Natural killer cell (primary cell): Measurements from ENCODE around the gene TAS2R16. TPM values are rescaled to one million over a fixed set of nuclear protein-coding genes. Genes with fewer than 3 reads are reported as not detected.

Experiments
- ATAC-seq, 3 donors: fragments of 150-1000 bp in 2 of 3; fragments of 200-7000 bp in 1 of 3; cut with Tn5 transposase; 1 replicate in 1 of 3; 2 replicates in 2 of 3; pipeline ENCODE4 v1.10.0; 2021; ENCODE audit warnings: mild to moderate bottlenecking in 2 of 3, moderate library complexity in 2 of 3
- DNase-seq, 2 donors: peaks; one replicate each; pipeline versions ENCODE4 v3.0.0 to v3.0.0-alpha.2; 2013 to 2021; ENCODE audit warnings: mixed read lengths in 1 of 2
- H3K27ac ChIP-seq: one replicate; pipeline ENCODE4 v1.5.1; 2013; ENCODE audit warnings: mild to moderate bottlenecking, low read length
- H3K27me3 ChIP-seq: one replicate; pipeline ENCODE4 v1.6.1; 2013; ENCODE audit warnings: low read length; ENCODE audit not compliant: control insufficient read depth, insufficient read depth
- H3K36me3 ChIP-seq: one replicate; pipeline ENCODE4 v1.6.1; 2013; ENCODE audit warnings: low read length; ENCODE audit not compliant: control insufficient read depth, insufficient read depth
- H3K4me1 ChIP-seq: one replicate; pipeline ENCODE4 v1.6.1; 2013; ENCODE audit warnings: low read length; ENCODE audit not compliant: control insufficient read depth, insufficient read depth
- H3K4me3 ChIP-seq: one replicate; pipeline ENCODE4 v1.5.1; 2013; ENCODE audit warnings: low read length
- H3K9me3 ChIP-seq: one replicate; pipeline ENCODE4 v1.6.1; 2013; ENCODE audit warnings: low read length; ENCODE audit not compliant: control insufficient read depth, insufficient read depth
- H3K27ac Mint-ChIP-seq, 2 donors: one replicate each; pipeline ENCODE4 v1.8.0; 2022; ENCODE audit warnings: mild to moderate bottlenecking in 2 of 2, mixed read lengths in 2 of 2, moderate library complexity in 1 of 2
- H3K27me3 Mint-ChIP-seq, 2 donors: one replicate each; pipeline ENCODE4 v1.8.0; 2022; ENCODE audit warnings: low read depth in 2 of 2, mixed read lengths in 2 of 2
- H3K36me3 Mint-ChIP-seq: one replicate; pipeline ENCODE4 v1.8.0; 2022; ENCODE audit warnings: mixed read lengths
- H3K4me1 Mint-ChIP-seq, 2 donors: one replicate each; pipeline ENCODE4 v1.8.0; 2022; ENCODE audit warnings: mixed read lengths in 2 of 2
- H3K4me3 Mint-ChIP-seq: one replicate; pipeline ENCODE4 v1.8.0; 2022; ENCODE audit warnings: mild to moderate bottlenecking, moderate library complexity, mixed read lengths
- H3K9me3 Mint-ChIP-seq, 2 donors: one replicate each; pipeline ENCODE4 v1.8.0; 2022; ENCODE audit warnings: mixed read lengths in 2 of 2
- WGBS: methylation state at CpG from one replicate; pipeline ENCODE4 v1.1.7; 2013; ENCODE audit warnings: missing lambda C conversion rate; ENCODE audit not compliant: insufficient coverage; 5-methylcytosine and 5-hydroxymethylcytosine counted together
- intact Hi-C: fragments of 100-400 bp; cut with micrococcal nuclease; formaldehyde crosslinking; loops from one replicate; pipeline ENCODE4 v1.14.2; 2022
- total RNA-seq, 4 donors: library from RNA; stranded (reverse); fragments of 120-200 nt in 1 of 4; gene quantifications; one replicate each; pipeline versions ENCODE4 v1.2.3 to v1.2.4, GENCODE V29; 2013 to 2022
- TF ChIP-seq, protein P1 (sequence below): fragments of 200-600 bp; IDR thresholded peaks from one replicate; pipeline ENCODE4 v1.8.0; 2022; ENCODE audit warnings: antibody characterized with exemption

Gene TAS2R16
- not detected for total RNA-seq
- not detected for total RNA-seq (2013)

GRCh38 chr7:122995600-122995999 is at the start of gene TAS2R16:
TSS of gene TAS2R16 (minus strand) at chr7:122995700. CDS start at chr7:122995634, 66 bp downstream.
- intact Hi-C loops, result no loop called here
- Histone ChIP-seq H3K4me1 (no peaks in the 10 kb centered on the region), H3K27ac (no peak within 1 kb of the TSS), H3K9me3 (no peaks in the 10 kb centered on the region), H3K36me3 (no peaks in the 10 kb centered on the region), H3K4me3 (no peak within 1 kb of the TSS), H3K27me3 (no peaks in the 10 kb centered on the region)
- DNase-seq, result no peak
- Mint-ChIP-seq H3K9me3 (peaks cover 19 to 25% of the 10 kb centered on the region in 2 donors), H3K4me3 (no peak within 1 kb of the TSS), H3K36me3 (no peaks in the 10 kb centered on the region), H3K27ac (no peak within 1 kb of the TSS), H3K27me3 (no peaks in the 10 kb centered on the region), H3K4me1 (no peaks in the 10 kb centered on the region)
- TF ChIP-seq, protein P1, sequence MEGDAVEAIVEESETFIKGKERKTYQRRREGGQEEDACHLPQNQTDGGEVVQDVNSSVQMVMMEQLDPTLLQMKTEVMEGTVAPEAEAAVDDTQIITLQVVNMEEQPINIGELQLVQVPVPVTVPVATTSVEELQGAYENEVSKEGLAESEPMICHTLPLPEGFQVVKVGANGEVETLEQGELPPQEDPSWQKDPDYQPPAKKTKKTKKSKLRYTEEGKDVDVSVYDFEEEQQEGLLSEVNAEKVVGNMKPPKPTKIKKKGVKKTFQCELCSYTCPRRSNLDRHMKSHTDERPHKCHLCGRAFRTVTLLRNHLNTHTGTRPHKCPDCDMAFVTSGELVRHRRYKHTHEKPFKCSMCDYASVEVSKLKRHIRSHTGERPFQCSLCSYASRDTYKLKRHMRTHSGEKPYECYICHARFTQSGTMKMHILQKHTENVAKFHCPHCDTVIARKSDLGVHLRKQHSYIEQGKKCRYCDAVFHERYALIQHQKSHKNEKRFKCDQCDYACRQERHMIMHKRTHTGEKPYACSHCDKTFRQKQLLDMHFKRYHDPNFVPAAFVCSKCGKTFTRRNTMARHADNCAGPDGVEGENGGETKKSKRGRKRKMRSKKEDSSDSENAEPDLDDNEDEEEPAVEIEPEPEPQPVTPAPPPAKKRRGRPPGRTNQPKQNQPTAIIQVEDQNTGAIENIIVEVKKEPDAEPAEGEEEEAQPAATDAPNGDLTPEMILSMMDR, result no peak
- ATAC-seq, result no peak

DNA sequence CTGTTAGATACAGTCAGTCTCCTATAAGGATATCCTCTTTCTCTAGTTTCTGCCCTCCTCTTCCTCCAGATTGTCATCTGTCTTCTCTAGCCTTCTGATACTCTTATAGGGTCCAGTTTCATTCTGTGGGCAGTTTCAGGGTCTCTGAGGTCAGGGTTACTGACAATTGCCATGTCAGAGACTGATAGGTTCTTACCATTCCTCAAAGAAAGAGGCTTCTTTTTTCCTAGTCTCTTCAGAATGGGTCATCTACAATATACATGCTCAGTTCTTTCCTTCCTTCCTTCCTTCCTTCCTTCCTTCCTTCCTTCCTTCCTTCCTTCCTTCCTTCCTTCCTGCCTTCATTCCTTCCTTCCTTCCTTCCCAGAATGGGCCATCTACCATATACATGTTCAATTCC is 48.1 kb upstream of the TAS2R16 start:
- Mint-ChIP-seq H3K4me1 (no peaks in the 10 kb centered on the region), H3K27ac (no peak overlapping the region), H3K4me3 (no peak overlapping the region), H3K9me3 (peaks cover 14 to 21% of the 10 kb centered on the region in 2 donors), H3K36me3 (no peaks in the 10 kb centered on the region), H3K27me3 (no peaks in the 10 kb centered on the region)
- no peak for DNase-seq
- ATAC-seq, result no peak
- Histone ChIP-seq H3K36me3 (no peaks in the 10 kb centered on the region), H3K4me1 (no peaks in the 10 kb centered on the region), H3K9me3 (no peaks in the 10 kb centered on the region), H3K4me3 (no peak overlapping the region), H3K27me3 (no peaks in the 10 kb centered on the region), H3K27ac (no peak overlapping the region)
- TF ChIP-seq, protein P1, result no peak
- intact Hi-C loops, result no loop called here

GRCh38 chr7:123041101-123041500 is 45.6 kb upstream of the TAS2R16 start:
- H3K4me1 Mint-ChIP-seq, result no peaks in the 10 kb centered on the region
- no peak overlapping the region for H3K4me3 Mint-ChIP-seq
- peaks cover 12 to 14% of the 10 kb centered on the region in 2 donors for H3K9me3 Mint-ChIP-seq
- no peaks in the 10 kb centered on the region for H3K4me1 ChIP-seq
- no peaks in the 10 kb centered on the region for H3K36me3 Mint-ChIP-seq
- ATAC-seq (no peak), DNase-seq (no peak)
- intact Hi-C loops, result no loop called here
- no peak overlapping the region for H3K4me3 ChIP-seq
- H3K36me3 ChIP-seq, result no peaks in the 10 kb centered on the region
- no peak overlapping the region for H3K27ac ChIP-seq
- H3K27ac Mint-ChIP-seq, result no peak overlapping the region
- no peaks in the 10 kb centered on the region for H3K27me3 ChIP-seq
- TF ChIP-seq, protein P1, result no peak
- 100% methylated on average over 1 of the region's 1 CpG for WGBS
- no peaks in the 10 kb centered on the region for H3K27me3 Mint-ChIP-seq
- H3K9me3 ChIP-seq, result no peaks in the 10 kb centered on the region

- no peaks in the 10 kb centered on the region for H3K36me3 ChIP-seq
- H3K4me3 ChIP-seq, result no peak overlapping the region
- Mint-ChIP-seq H3K27ac (no peak overlapping the region), H3K27me3 (no peaks in the 10 kb centered on the region), H3K9me3 (peaks cover 8 to 14% of the 10 kb centered on the region in 2 donors), H3K36me3 (no peaks in the 10 kb centered on the region), H3K4me1 (no peaks in the 10 kb centered on the region), H3K4me3 (no peak overlapping the region)
- peaks cover 2% of the 10 kb centered on the region for H3K9me3 ChIP-seq
- H3K27ac ChIP-seq, result no peak overlapping the region
- intact Hi-C loops, result no loop called here
- H3K4me1 ChIP-seq, result no peaks in the 10 kb centered on the region
- H3K27me3 ChIP-seq, result no peaks in the 10 kb centered on the region
- DNase-seq, result no peak
- TF ChIP-seq, protein P1, result no peak
- 38% methylated on average over 3 of the region's 3 CpGs for WGBS
- no peak for ATAC-seq
Measured at GRCh38 chr7:123039269-123039668, 43.8 kb upstream of the TAS2R16 start.
